WI38 (cell line): Measurements from ENCODE around the gene OGFOD1.

ENCODE experiments used
- H3K4me3 ChIP-seq: 2 replicates; pipeline ENCODE4 v1.5.1; 2011; ENCODE audit warnings: low read depth, mild to moderate bottlenecking, control low read depth, low read length
- CTCF ChIP-seq: IDR thresholded peaks from 2 replicates; pipeline ENCODE4 v1.5.1; 2012; ENCODE audit warnings: low read depth, mild to moderate bottlenecking, control low read depth, low read length

Gene OGFOD1

GRCh38 chr16:56520251-56520577 lies 68.9 kb downstream of the OGFOD1 start:
- TF ChIP-seq CTCF, result no peak
- peak overlapping the region; percentile 98 for H3K4me3 ChIP-seq

- TF ChIP-seq CTCF, result no peak
- no peak overlapping the region for H3K4me3 ChIP-seq
Measured at GRCh38 chr16:56525236-56525635, 73.9 kb downstream of the OGFOD1 start.
